ENCODE measurements around the gene SYNGR2. TPM values are rescaled to one million over a fixed set of nuclear protein-coding genes. Genes with fewer than 3 reads are reported as not detected.

The SYNGR2 gene
- total RNA-seq, 1 donor: 4.6 TPM

DNA sequence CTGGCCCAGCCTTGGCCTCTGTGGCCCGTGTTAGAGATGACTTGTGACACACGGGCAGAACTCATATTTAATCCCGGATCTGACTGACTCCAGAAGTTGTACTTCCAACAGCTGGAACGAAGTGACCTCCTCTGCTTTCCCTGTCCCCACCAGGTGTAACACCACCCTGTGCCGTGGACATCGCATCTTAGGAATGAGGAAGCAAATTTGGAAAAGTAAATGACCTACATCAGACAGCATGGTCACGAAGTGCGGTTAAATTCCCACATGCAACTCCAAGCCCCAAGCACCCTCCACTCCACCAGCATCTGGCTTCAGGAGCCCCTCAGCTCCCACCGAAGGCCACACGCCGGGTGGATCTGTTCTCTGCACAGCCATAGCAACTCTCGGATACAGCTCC is 15.5 kb downstream of the SYNGR2 start:
- TF ChIP-seq, protein P1, sequence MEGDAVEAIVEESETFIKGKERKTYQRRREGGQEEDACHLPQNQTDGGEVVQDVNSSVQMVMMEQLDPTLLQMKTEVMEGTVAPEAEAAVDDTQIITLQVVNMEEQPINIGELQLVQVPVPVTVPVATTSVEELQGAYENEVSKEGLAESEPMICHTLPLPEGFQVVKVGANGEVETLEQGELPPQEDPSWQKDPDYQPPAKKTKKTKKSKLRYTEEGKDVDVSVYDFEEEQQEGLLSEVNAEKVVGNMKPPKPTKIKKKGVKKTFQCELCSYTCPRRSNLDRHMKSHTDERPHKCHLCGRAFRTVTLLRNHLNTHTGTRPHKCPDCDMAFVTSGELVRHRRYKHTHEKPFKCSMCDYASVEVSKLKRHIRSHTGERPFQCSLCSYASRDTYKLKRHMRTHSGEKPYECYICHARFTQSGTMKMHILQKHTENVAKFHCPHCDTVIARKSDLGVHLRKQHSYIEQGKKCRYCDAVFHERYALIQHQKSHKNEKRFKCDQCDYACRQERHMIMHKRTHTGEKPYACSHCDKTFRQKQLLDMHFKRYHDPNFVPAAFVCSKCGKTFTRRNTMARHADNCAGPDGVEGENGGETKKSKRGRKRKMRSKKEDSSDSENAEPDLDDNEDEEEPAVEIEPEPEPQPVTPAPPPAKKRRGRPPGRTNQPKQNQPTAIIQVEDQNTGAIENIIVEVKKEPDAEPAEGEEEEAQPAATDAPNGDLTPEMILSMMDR (IDR thresholded peaks at IDR 0.05; ENCODE audit: insufficient read depth, low read length): no peak
- H3K4me3 ChIP-seq (ENCODE audit: low read depth, low read length): no peak overlapping the region
- DNase-seq (ENCODE audit: low read depth): no peak

DNA sequence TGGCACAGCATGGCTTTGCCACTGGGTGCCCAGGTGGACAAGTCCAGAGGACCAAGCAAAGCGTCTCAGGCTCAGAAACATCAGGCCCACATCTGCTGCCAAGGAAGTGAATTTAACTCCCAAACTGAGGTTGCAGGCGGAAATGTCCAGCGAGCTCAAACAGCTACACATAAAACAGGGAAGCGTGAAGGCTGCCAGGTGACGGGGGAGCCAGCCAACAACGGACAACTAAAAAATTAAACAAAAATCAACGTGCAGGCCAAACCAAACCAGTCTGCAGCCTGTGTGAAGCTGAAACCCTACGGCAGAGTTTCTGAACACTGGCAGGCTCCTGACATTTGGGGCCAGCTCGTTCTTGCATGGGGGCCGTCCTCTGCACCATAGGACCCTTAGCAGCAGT is 16.0 kb downstream of the SYNGR2 start:
- DNase-seq (ENCODE audit: low read depth): peak; percentile 20
- TF ChIP-seq, protein P1 (IDR thresholded peaks at IDR 0.05; ENCODE audit: insufficient read depth, low read length): no peak
- H3K4me3 ChIP-seq (ENCODE audit: low read depth, low read length): no peak overlapping the region

GRCh38 chr17:78184868-78185267 is 16.5 kb downstream of the SYNGR2 start:
- DNase-seq (ENCODE audit: low read depth): no peak
- TF ChIP-seq, protein P1 (IDR thresholded peaks at IDR 0.05; ENCODE audit: insufficient read depth, low read length): no peak
- no peak overlapping the region for H3K4me3 ChIP-seq (ENCODE audit: low read depth, low read length)

GRCh38 chr17:78185981-78186691 is 17.8 kb downstream of the SYNGR2 start:
- TF ChIP-seq, protein P1 (IDR thresholded peaks at IDR 0.05; ENCODE audit: insufficient read depth, low read length): no peak
- no peak for DNase-seq (ENCODE audit: low read depth)
- H3K4me3 ChIP-seq (ENCODE audit: low read depth, low read length): peak overlapping the region; percentile 83

DNA sequence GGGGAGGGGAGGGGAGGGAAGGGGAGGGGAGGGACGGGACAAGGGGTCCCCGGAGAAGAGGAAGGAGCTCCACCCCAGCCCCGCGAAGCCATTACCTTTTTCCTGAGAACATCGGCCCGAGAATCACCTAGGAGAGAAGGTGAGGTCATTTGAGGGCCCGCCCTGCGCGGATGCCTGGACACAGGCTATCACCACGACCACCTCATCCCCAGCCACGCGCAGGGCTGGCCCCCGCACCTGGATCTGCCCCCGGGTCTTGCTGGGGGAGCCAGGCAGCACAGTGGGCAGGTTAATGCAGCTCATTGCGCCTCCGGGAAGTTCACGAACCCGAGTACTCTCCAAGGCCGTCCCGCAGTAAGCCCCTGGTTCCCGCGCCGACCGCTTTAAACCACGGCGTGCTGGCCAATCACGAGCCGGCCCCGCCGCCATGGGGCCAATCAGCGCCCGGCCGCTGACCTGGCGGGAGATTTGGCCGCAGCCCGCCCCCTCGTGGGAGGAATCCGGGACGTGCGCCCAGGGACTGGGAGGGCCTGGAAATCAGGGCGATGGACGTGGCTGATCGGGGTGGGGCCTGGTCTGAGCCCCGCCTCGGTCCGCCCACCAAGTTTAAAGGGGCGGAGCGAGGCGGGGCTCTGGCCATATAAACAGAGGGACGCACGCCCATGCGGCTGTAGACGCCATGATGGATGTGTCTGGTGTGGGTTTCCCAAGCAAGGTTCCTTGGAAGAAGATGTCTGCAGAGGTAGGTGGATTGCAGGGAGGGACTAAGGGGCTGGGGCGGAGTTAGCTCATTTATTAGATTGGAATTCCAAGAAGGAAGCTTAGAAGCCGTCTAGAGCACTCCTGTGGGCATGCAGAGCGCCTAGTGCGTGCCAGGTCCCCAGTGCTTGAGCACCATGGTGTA is 18.6 kb downstream of the SYNGR2 start, which contains the start of the genes AFMID and TK1:
Gene AFMID (plus strand): TSS at position 671 of the 904 bp plus-strand sequence. CDS start 9 bp downstream, at position 680.
Gene TK1 (minus strand): TSS at position 361 of the 904 bp plus-strand sequence. CDS start 58 bp downstream, at position 303.
- peak; percentile 96 for DNase-seq (ENCODE audit: low read depth)
- peak within 1 kb of the TSS; percentile 83 for H3K4me3 ChIP-seq (ENCODE audit: low read depth, low read length)
- TF ChIP-seq, protein P1 (IDR thresholded peaks at IDR 0.05; ENCODE audit: insufficient read depth, low read length): peak; percentile 77

DNA sequence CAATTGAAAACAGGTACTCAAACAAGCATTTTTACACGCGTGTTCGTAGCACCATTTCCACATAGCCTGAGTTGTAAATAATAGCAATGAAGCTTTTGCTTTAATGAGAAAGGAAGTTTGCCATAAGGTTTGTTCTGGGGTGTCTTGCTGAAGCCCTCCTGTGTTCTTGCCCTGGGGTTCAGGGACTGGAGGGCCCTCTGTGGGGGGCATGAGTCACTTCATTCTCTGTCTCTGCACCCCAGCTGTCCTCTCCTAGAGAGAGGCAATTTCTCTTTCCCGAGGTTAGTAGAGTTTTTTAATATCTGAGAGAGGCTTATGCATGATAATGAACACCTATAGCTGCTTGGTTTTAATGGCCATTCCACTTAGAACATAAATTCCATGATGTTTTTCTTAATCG is 28.3 kb downstream of the SYNGR2 start:
- TF ChIP-seq, protein P1 (IDR thresholded peaks at IDR 0.05; ENCODE audit: insufficient read depth, low read length): no peak
- DNase-seq (ENCODE audit: low read depth): no peak
- H3K4me3 ChIP-seq (ENCODE audit: low read depth, low read length): no peak overlapping the region

All from fibroblast of the aortic adventitia (primary cell).